Activated gamma-delta T cell treated with Interleukin-2 at 50 U/mL for 16 hours (primary cell): ENCODE measurements around the gene ECE2.

ENCODE experiments used
- DNase-seq: peaks from one replicate; pipeline ENCODE4 v3.0.0-alpha.2; 2020

Gene ECE2

DNA sequence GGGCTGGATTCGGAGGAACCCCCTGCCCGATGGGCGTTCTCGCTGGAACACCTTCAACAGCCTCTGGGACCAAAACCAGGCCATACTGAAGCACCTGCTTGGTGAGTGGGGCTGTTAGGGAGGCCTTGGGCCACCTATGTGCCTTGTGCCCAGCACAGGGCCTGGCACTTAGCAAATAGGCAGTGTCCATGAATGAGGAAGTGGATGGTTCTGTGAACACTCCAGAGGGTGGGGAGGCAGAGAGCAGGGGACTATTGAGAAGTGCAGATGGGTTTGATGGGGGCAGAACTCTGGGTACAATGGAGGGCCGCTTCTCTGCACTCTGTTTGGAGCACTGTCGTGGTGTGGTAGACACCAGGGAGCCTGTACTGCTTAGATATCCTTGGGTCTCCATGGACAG, 1.5 kb downstream of the ECE2 start:
- DNase-seq, result no peak

DNA sequence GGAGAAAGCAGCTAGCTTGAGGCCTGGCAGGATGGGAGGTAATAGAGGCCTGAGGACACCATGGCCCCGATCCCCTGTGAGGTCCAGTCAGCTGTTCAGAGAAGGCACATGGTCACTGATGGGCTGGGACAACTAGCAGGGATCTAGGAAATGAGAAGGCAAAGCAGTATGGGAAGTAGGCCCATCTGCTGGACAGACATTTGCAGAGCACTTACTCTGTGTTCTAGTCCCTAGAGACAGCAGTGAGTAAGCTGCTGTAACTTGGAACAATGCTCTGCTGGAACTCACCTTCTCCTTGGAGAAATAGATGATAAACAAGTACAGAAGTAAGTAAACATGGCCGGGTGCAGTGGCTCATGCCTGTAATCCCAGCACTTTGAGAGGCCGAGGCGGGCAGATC, 7.1 kb downstream of the ECE2 start:
- no peak for DNase-seq

DNA sequence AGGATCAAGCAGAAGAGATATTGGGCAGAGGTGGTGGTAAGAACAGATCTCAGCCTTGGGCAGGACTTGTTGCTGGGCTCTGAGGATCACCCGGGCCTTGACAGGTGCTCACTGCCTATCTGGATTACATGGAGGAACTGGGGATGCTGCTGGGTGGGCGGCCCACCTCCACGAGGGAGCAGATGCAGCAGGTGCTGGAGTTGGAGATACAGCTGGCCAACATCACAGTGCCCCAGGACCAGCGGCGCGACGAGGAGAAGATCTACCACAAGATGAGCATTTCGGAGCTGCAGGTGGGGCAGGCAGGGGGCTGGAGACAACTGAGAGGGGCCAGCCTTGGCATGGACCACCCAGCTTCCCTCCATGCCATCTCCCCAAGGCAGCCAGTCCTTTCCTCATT, 7.9 kb downstream of the ECE2 start:
- no peak for DNase-seq

DNA sequence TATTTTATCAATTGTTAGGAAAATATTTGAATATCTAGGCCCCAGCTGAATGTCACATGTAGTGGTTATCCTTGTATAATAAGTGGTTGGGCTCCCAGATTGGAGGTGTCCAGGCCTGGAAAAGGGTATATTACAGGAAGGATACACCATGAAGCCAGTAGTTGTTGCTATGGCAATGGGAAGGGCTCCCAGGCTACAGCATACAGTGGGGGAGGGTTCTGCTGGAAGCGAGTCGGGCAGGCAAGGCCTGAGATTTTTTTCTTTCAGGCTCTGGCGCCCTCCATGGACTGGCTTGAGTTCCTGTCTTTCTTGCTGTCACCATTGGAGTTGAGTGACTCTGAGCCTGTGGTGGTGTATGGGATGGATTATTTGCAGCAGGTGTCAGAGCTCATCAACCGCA, 8.9 kb downstream of the ECE2 start:
- DNase-seq, result no peak

DNA sequence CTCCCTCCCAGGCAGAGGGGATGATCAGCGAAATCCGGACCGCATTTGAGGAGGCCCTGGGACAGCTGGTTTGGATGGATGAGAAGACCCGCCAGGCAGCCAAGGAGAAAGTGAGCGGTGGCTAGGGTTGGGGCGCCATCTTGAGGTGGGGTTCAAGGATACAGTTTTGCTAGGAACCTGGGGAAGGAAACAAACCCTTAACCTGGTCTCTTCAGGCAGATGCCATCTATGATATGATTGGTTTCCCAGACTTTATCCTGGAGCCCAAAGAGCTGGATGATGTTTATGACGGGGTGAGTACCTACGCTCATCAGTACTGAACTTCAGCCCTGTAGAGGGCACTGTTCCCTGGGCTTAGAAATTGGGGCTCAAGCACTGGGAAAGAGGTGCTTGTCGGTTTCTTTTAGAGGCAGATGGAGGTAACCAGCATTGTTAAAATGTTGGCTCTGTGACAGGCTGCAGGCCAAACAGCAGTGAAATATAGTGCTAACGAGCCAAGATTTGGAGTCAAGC, 13.7 kb downstream of the ECE2 start:
- peak; percentile 54 for DNase-seq

DNA sequence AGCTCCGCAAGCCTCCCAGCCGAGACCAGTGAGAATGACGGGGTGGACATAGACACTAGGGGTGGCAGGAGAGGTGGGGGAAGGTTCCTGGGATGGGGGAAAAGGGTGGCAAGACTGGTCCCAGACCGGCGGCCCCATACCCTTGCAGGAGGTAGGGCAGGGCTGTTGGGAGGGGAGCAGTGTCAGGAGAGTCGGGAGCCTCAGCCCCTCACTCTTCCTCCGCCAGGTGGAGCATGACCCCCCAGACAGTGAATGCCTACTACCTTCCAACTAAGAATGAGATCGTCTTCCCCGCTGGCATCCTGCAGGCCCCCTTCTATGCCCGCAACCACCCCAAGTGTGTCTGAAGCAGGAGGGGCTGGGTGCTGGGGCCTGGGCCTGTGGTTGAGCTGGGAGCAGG, 14.5 kb downstream of the ECE2 start:
- DNase-seq, result no peak

DNA sequence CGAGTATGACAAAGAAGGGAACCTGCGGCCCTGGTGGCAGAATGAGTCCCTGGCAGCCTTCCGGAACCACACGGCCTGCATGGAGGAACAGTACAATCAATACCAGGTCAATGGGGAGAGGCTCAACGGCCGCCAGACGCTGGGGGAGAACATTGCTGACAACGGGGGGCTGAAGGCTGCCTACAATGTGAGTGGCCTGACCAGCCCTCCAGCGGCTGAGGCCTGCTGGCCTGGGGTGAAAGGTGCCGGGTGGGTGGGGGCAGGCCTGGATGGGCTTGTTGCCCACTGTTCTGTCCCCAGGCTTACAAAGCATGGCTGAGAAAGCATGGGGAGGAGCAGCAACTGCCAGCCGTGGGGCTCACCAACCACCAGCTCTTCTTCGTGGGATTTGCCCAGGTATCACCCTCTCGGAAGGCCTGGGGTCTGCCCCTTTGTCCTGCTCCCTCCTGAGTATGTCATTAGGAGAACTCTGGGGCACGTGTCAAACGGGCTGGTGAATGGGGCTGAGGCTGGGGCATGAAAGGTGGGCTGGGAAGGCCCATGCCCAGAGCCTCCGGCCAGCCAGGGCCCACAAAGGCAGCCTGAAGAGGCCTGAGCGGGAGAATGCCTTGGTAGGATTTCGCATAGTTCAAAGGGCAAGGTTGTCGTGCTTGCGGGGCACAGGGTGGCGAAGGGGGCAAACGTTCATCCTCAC, 15.4 kb downstream of the ECE2 start:
- DNase-seq, result no peak

DNA sequence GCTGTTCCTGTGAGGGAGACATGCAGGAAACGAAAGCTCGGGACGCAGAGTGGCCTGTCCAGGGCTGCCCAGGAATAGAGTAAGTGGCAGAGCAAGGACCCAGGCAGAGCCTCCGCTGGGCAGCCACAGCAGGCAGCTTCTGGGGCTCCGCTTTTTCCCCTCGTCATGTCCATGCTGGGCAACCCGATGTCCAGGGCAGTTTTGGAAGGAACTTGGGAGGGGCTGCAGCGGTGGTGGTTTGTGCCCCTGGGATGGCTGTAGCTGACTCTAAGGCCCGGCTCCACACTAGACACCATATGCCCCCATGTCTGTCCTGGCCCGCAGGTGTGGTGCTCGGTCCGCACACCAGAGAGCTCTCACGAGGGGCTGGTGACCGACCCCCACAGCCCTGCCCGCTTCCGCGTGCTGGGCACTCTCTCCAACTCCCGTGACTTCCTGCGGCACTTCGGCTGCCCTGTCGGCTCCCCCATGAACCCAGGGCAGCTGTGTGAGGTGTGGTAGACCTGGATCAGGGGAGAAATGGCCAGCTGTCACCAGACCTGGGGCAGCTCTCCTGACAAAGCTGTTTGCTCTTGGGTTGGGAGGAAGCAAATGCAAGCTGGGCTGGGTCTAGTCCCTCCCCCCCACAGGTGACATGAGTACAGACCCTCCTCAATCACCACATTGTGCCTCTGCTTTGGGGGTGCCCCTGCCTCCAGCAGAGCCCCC, 16.1 kb downstream of the ECE2 start:
- no peak for DNase-seq

DNA sequence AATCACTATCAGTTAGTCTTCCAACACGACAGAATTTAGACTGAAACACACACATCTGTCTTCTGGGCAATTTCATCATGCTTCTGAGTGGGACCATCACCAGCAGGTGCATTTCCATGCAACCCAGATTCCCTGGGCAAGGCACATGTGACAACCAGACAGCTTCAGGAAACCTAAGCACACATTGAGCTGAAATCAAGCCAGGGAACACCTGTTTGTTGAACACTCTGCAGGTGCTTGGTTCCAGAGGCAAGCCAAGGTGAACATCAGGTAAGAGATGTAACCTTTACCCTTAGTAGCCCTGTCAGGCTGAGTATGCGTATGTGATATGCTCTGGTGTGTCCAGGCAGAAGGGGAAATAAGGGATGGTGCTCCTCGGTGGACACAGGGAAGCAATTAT, 19.9 kb downstream of the ECE2 start:
- no peak for DNase-seq

DNA sequence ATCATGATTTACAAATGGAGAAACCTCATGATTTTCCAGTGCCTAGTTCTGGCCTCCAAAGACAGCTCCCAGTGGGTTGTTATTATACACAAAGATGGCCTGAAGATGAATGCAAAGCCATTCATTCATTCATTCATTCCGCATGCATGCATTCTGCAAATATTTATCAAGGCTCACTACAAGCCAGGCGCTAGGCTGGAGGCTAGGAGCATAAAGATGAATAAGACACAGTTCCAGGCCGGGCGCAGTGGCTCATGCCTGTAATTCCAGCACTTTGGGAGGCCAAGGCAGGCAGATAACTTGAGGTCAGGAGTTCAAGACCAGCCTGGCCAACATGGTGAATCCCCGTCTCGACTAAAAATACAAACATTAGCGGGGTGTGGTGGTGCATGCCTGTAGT, 20.8 kb downstream of the ECE2 start:
- DNase-seq, result no peak

DNA sequence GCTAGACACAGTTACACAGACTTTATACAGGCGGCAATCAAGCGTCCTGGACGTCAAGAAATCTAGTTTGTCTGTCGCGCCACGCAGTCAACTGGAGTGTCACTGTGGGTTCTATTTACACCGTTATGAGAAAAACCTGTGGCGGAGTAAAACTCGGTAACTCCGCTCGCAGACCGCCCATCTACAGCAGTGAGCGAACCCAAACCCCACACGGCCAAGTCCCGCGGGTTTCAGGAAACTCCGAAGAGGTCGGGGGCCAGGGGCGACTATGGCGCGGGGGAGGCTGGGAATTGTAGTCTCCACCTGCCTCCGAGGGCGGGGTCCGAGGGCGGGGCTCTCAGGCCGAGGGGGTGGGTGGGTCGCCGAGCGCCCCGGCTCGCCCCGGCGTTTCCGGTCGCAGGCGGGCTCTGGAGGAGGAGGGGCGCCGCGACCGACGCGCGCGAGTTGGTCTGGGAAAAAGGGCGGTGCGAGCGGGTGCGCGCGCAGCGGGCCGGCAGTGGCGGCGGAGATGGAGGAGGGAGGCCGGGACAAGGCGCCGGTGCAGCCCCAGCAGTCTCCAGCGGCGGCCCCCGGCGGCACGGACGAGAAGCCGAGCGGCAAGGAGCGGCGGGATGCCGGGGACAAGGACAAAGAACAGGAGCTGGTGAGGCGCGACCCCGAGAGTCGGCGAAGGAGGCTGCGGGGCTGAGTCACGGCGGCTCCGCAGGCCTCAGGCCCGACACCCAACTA, 23.1 kb downstream of the ECE2 start, which contains the start of gene PSMD2:
Gene PSMD2 (plus strand): TSS at position 483 of the 729 bp plus-strand sequence. CDS start 26 bp downstream, at position 509.
- peak; percentile 98 for DNase-seq

DNA sequence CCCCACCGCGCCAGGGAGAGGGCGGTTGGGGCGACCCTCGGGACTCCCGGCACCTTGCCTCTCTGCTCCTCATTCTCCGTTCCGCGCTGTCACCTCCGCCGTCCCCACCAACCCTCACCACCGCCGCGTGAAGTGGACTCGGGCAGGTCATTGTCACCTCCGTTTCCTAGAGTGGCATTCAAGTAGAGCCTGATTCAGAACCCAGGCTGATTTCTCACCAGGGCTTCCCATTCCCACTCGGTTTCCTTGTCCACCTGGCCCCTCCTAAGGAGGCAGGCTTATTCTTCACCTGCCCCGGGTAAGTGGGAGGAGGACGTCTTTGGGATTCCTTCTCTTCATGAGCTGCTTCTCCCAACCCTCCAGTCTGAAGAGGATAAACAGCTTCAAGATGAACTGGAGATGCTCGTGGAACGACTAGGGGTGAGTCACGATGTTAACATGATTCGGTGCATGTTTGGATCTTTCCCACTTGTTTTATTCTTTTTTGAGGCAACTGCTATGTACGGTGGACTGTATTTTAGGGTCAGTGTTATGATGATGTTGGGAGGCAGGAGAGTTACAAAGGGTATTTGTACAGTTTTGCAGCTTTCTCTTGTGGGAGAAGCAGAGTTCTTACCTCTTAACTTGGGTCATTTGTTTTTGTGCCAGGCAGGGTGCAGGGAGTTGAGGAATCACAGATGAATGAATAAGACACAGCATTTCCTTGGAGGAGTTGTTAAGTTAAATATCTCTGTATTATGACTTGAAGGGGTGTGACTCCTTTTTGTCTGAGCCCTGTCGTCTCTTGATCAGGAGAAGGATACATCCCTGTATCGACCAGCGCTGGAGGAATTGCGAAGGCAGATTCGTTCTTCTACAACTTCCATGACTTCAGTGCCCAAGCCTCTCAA, 23.9 kb downstream of the ECE2 start:
- no peak for DNase-seq

DNA sequence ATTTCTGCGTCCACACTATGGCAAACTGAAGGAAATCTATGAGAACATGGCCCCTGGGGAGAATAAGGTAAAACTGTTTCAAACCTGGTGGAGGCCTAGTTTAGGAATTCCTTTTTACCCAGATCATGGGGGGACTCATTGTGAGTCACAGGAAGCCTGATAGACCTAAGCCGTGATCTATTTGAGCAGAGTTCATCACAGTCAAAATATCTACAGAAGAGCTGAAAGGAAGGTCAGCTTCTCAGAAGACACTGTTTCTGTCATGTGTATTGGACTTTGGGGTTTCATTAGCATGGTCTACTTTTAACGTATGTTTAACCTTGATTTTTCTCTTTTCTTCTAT, 24.5 kb downstream of the ECE2 start:
- no peak for DNase-seq

DNA sequence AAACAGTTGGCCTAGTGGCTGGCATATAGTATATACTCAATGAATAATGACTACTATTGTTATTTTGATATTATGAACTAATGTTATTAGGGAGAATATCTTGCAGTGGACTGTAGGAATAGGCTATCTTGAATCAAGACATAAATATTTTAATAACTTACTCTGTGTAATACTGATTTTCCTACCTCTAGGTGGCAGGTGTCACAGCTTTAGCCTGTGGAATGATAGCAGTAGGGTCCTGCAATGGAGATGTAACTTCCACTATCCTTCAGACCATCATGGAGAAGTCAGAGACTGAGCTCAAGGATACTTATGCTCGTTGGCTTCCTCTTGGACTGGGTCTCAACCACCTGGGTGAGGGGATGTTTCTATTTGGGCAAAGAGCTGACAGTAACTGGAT, 29.8 kb downstream of the ECE2 start:
- no peak for DNase-seq

DNA sequence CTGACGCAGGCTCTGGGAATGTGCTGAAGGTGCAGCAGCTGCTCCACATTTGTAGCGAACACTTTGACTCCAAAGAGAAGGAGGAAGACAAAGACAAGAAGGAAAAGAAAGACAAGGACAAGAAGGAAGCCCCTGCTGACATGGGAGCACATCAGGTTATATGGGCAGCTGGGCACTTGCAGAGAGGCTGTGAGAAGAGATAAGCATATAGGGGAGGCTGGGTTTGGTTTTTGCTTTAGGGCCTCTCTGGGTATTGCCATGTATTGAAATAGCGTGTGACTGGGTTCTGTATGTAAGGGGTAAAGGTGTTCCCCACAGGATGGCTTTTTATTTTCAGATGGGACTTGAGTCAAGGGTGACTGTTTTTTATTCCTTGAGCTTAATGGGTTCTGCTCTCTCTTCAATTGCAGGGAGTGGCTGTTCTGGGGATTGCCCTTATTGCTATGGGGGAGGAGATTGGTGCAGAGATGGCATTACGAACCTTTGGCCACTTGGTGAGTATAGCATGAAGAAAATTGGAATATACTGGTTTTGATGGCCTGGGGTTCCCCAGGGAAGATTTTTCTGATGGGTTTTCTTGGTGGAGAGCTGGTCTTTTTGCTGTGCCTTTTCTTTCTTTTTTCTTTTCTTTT, 30.6 kb downstream of the ECE2 start:
- no peak for DNase-seq

DNA sequence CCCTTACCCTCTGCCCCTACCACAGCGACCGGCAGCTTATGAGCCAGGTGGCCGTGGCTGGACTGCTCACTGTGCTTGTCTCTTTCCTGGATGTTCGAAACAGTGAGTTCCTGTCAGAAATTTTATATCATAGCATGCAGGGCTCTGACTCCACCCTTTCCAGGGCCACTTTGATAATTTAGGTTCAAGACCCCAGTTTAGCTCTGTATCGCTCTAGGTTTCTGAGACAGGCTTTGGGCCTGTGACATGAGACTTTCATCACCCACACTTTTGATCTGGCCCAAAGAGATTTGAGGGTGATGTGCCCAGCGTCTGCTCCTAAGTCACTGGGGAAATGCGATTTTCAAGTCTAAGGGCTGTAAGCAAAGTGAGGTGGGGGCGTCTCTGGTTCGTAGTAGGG, 32.1 kb downstream of the ECE2 start:
- no peak for DNase-seq

DNA sequence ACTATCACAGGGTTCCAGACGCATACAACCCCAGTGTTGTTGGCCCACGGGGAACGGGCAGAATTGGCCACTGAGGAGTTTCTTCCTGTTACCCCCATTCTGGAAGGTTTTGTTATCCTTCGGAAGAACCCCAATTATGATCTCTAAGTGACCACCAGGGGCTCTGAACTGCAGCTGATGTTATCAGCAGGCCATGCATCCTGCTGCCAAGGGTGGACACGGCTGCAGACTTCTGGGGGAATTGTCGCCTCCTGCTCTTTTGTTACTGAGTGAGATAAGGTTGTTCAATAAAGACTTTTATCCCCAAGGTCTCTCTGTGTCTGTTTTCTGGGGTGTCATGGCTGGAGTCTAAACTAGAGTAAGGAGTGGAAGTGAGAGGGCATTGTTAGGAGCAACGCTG, 32.9 kb downstream of the ECE2 start:
- DNase-seq, result no peak

DNA sequence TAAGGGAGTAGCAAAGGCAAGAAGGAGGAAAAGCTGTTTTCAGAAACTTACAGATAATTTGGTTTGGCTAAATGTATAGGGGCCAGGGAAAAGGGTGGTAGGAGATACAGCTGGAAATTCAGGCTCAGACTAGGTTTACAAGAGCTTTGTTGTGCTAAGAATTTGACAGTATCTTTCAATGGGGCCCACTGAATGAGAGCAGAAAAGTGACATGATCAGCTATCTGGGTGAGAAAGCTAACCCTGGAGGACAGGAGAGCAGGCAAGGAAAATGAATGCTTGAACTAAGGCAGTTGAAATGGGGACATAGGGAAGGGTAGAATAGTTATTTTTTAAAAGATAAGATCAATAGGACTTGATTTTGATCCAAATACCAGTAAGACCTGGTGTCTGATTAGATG, 35.8 kb downstream of the ECE2 start:
- DNase-seq, result no peak

DNA sequence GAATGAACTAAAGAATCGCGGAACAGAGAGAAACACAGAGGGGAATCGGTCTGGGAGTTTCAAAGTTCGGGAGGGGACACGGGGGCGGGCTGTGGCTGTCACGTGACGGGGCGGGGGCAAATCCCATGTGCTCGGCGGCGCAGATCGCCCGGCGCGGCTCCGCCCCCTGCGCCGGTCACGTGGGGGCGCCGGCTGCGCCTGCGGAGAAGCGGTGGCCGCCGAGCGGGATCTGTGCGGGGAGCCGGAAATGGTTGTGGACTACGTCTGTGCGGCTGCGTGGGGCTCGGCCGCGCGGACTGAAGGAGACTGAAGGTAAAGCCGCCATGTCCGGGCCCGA, 38.5 kb downstream of the ECE2 start, which contains the start of gene EIF4G1:
Gene EIF4G1 (plus strand): TSS at position 244 of the 337 bp plus-strand sequence. CDS start 1,191 bp downstream, outside the sequence.
- peak; percentile 91 for DNase-seq

DNA sequence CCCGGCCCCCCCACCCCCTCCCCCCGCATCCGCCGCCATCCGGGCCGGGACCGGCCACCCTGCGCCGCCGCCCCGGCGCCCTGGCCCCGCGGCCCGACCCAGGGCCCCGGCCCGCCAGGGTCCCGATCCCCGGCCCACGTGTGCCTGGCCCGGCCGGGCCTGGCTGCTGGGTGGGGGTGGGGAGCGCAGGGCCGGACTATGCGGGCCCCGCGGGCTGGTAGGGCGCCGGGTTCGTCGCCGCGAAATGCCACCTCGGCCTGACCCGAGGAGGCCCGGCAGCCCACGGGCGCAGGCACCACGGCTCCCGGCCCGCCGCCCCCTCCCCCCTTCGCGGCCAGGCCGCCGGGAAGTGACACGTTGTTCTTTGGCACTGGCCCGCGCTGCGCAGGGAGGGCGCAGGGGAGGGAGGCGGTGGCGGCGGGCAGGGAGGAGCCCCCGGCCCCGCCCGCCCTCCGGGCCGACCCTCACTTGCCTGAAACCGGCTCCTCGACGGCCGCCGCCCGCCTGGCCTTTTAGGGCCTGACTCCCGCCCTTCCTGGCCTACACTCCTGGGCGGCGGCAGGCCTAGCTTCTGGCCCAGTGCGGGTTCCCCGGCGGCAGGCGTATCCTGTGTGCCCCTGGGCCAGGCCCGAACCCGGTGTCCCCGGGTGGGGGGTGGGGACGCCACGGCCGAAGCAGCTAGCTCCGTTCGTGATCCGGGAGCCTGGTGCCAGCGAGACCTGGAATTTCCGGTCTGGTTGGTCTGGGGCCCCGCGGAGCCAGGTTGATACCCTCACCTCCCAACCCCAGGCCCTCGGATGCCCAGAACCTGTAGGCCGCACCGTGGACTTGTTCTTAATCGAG, 39.1 kb downstream of the ECE2 start:
- peak; percentile 66 for DNase-seq

DNA sequence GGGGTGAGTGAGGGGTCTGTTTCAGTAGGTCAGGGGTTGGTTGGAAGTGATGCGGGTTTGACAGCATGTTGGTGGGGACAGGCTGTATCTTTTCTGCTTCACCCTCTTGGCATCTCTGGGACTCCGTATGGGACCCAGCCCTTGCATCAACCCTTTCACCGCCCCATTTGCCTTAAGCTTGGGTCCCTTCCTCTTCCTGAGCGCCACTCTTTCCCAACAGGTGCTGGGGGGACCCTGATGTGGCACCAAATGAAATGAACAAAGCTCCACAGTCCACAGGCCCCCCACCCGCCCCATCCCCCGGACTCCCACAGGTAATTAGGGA, 39.7 kb downstream of the ECE2 start:
- DNase-seq, result no peak
